GM21447 (cell line): ENCODE measurements around the gene UXS1.

Source experiments
- ATAC-seq: cut with Tn5 transposase; IDR thresholded peaks from one replicate; pipeline ENCODE4 v1.9.1; 2021; ENCODE audit not compliant: unreplicated experiment

UXS1 gene

GRCh38 chr2:106189764-106190468 lies 4.2 kb downstream of the UXS1 start:
- no peak for ATAC-seq

DNA sequence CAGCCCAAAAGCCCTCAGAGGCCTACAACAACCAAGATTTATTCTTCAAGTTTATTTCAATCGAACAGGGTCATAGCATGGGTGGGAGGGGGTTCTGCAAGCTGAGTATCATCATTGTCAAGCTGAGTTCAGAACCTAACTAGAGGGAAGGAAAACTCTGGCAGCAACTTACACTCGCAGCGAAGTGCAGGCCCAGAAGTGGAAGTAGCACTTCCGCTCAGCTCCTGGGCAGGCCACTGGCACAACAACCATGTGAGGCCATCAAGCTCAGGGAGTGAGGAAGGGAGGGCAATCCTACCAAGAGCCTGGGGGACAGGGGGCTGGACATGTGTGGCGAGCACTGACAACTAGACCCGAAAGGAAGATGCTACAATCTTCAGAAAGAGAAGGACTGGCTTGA lies 4.8 kb downstream of the UXS1 start:
- no peak for ATAC-seq

- ATAC-seq = no peak
Measured at GRCh38 chr2:106187273-106187891, 6.7 kb downstream of the UXS1 start.

GRCh38 chr2:106185475-106186184 lies 8.5 kb downstream of the UXS1 start:
- ATAC-seq = no peak

GRCh38 chr2:106184857-106185256 lies 9.2 kb downstream of the UXS1 start:
- ATAC-seq = no peak

- ATAC-seq = no peak
Measured at GRCh38 chr2:106184394-106184793, 9.7 kb downstream of the UXS1 start.

- ATAC-seq = no peak
Measured at GRCh38 chr2:106183101-106183696, 10.9 kb downstream of the UXS1 start.

GRCh38 chr2:106181064-106181463 lies 13.0 kb downstream of the UXS1 start:
- ATAC-seq = no peak

DNA sequence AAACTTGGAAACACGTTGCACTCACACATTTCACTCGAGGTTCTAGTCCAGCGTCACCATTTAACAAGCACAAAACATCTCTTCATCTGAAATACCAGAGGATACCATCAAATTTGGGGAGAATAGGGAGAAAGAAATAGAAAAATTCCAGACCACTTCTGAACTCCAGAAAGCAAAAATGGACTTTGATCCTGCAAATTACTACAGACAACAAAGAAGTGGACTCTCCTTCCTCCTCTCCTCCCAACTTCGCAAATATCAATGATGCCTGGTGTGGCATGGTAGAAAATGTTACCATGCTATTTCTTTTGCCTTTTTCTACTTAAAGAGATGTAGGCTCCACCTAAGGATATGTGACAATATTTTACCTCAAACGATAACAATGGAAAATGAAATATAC lies 13.5 kb downstream of the UXS1 start:
- ATAC-seq = no peak

- no peak for ATAC-seq
Measured at GRCh38 chr2:106178716-106179115, 15.4 kb downstream of the UXS1 start.

- ATAC-seq = no peak
Measured at GRCh38 chr2:106177581-106177980, 16.5 kb downstream of the UXS1 start.

DNA sequence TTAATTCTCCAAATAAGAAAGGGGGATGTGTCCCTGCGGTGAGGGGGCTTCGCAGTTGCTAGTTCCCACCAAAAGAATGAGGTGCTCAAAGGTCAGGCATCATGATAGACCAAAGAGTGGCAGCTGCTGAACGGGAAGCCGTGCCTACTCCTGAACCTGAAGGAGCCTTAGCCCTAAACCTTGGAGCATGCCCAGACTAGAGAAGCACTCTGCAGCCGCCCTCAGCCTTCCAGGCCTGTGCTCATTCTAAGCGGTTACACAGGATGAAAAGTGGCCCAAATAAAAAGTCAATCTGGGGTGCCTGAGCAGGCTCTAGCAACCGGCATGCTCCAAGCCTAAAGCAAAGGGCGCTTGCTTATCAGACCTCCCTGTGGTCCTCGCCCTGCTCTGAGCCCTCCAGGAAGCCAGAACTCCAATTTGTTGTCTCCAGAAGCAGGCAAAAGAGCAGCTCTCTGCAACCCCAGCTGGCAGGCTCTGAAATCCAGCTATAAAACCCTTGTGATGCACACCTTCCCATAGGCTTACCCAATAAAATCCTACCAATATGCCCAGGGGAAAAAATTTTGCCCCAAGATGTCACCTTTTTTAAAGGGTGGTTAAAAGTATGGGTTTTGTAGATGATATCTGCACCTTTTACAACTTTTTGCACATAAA lies 17.5 kb downstream of the UXS1 start:
- ATAC-seq = no peak

DNA sequence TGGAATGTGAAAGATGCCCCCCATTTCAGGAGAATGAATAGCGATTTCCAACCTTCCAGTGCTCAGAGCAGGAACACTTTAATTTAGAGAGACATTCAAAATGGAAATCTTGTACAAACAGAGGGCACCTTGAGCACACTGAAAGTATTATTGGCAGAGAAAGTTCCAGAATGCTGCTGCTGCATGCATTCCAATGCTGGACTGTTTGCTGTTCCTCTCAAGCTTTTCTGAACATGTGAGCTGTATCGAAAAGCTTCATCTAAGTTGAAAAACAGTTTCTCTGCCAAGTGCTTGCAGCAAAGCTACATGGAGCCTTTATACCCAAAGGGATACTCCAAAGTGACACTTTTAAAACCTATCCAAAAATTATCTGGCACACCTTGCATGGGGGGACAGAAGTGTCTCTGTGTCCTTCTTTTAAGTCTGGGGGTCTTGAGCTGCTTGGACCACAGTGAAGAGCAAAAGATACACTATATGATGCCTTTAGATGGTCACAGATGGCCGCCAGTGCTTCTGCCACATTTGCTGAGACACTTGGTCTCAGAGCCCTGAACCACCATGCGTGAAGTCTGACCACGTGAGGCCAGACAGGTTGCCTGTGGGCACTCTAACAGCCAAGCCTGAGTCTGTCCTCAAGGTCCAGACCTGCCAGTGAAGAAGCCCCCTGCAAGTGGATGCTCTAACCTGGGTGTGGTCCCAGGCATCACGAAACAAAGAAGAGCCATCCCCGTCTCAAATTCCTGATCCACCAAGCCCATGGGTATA lies 18.8 kb downstream of the UXS1 start:
- ATAC-seq = no peak

DNA sequence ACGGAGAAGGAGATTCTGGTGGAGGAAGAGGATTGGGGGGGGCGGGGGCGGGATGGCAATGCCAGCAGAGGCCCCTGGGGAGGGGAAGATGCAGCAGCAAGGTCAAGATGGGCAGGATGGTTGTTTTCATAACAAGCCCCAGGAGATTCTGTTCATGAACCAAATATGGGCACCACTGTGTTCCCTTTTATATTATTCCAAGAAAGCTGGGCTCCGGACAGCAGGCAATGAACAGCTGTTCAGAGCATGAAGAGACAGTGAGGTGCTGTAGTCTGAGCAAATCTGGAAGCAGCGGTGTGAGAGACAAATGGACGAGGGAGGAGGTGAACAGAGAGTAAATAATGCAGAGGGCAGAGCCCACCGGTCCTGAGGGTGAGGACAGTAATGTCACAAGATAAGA lies 20.0 kb downstream of the UXS1 start:
- ATAC-seq = no peak

DNA sequence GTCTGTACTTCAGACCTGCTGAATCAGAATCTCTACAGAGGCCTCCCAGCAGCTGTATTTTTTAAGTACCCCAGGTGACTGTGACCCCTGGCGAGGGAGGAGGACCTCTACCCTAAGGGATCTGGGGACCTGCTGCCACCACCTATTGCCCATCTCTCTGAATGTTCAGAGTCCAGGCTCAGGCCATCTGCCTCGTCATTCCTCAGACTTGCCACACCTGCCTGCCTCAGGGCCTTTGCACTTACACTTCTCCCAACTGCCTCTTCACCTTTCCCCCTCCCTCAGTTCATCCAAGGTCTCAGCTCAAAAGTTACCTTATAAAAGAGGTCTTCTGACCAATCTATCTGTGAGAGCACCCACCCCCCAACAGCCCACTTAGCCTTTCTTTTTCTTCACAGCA lies 21.5 kb downstream of the UXS1 start:
- ATAC-seq = no peak

DNA sequence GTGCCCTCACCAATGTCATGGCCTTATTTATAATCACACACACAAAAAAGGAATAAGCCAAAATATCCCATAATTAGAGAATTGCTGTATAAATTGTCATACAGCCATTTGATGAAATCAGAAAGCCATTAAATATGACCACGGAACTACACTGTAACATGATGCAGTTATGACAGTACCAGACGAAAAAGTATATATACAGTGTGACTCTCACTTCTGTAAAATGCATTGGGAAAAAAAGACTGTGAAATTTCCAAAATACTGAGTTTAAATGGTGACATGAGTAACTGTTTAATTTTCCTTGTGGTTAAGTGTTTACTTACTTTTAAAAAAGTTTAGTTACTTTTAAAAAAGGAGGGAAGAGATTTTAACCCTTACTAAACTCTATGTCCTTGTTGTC lies 25.4 kb downstream of the UXS1 start:
- no peak for ATAC-seq

- ATAC-seq = no peak
Measured at GRCh38 chr2:106167067-106167466, 27.0 kb downstream of the UXS1 start.

- ATAC-seq = no peak
Measured at GRCh38 chr2:106165561-106165960, 28.5 kb downstream of the UXS1 start.

DNA sequence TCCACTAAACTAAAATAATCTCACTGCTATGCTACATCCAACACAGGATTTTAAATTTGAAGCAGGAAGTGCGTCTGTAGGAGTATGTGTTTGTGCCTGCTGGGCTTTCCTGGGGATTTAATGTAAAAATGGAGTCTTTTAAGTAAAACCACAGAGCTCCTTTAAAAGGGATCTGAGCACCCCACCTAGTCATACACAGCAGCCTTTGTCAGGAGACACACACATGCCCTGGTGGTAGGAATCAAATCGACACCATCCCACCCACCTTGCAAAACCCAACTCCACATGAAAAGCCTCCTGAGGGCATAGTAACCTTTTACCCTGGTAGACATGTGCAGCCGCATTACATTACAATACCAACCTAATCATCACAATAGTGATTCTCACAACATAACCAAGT lies 29.1 kb downstream of the UXS1 start:
- ATAC-seq = no peak

GRCh38 chr2:106163948-106164545 lies 30.1 kb downstream of the UXS1 start:
- no peak for ATAC-seq
